Measurements from ENCODE around the gene ZNF431.
"Not testable (repeated sequence)": the region's sequence is repeated elsewhere in the genome, so short reads cannot be mapped to it uniquely, and the experiment has no call there.

The ZNF431 gene

GRCh38 chr19:21143854-21144253 lies 2.0 kb downstream of the ZNF431 start:
- DNase-seq (ENCODE audit: low read depth in 2 of 2, low spot score in 1 of 2) = no peak

- no peak for DNase-seq (ENCODE audit: low read depth in 2 of 2, low spot score in 1 of 2)
These were observed 5.7 kb downstream of the ZNF431 start for GRCh38 chr19:21147540-21147939.

GRCh38 chr19:21148681-21149080 lies 6.8 kb downstream of the ZNF431 start:
- no peak for DNase-seq (ENCODE audit: low read depth in 2 of 2, low spot score in 1 of 2)

- DNase-seq (ENCODE audit: low read depth in 2 of 2, low spot score in 1 of 2) = no peak
These were observed 8.0 kb downstream of the ZNF431 start for GRCh38 chr19:21149877-21150276.

GRCh38 chr19:21151460-21151859 lies 9.6 kb downstream of the ZNF431 start:
- DNase-seq (ENCODE audit: low read depth in 2 of 2, low spot score in 1 of 2) = no peak

- DNase-seq (ENCODE audit: low read depth in 2 of 2, low spot score in 1 of 2) = no peak
These were observed 16.8 kb downstream of the ZNF431 start for GRCh38 chr19:21158523-21159135.

- no peak for DNase-seq (ENCODE audit: low read depth in 2 of 2, low spot score in 1 of 2)
These were observed 22.7 kb downstream of the ZNF431 start for GRCh38 chr19:21164541-21164940.

- DNase-seq (ENCODE audit: low read depth in 2 of 2, low spot score in 1 of 2) = no peak
These were observed 24.6 kb downstream of the ZNF431 start for GRCh38 chr19:21166436-21166835.

GRCh38 chr19:21197590-21198295 lies 55.9 kb downstream of the ZNF431 start:
- no peak for DNase-seq (ENCODE audit: low read depth in 2 of 2, low spot score in 1 of 2)

GRCh38 chr19:21202865-21203494 lies 61.1 kb downstream of the ZNF431 start:
- no peak for DNase-seq (ENCODE audit: low read depth in 2 of 2, low spot score in 1 of 2)

GRCh38 chr19:21210037-21210621 lies 68.3 kb downstream of the ZNF431 start:
- no peak for DNase-seq (ENCODE audit: low read depth in 2 of 2, low spot score in 1 of 2)

- DNase-seq (ENCODE audit: low read depth in 2 of 2, low spot score in 1 of 2) = no peak
These were observed 79.9 kb downstream of the ZNF431 start for GRCh38 chr19:21221693-21222092.

GRCh38 chr19:21229938-21230337 lies 88.1 kb downstream of the ZNF431 start:
- DNase-seq (ENCODE audit: low read depth in 2 of 2, low spot score in 1 of 2) = not testable (repeated sequence)

- no peak for DNase-seq (ENCODE audit: low read depth in 2 of 2, low spot score in 1 of 2)
These were observed 91.9 kb downstream of the ZNF431 start for GRCh38 chr19:21233691-21234090.

GRCh38 chr19:21236751-21237150 lies 94.9 kb downstream of the ZNF431 start:
- DNase-seq (ENCODE audit: low read depth in 2 of 2, low spot score in 1 of 2) = not testable (repeated sequence)

- DNase-seq (ENCODE audit: low read depth in 2 of 2, low spot score in 1 of 2) = no peak
These were observed 96.8 kb downstream of the ZNF431 start for GRCh38 chr19:21238670-21239069.

Measured in stimulated activated CD8-positive, alpha-beta memory T cell treated with anti-CD3 and anti-CD28 coated beads, Interleukin-4, amount 100 ng/mL, for 1 hour (primary cell).